Measurements from ENCODE around the gene PDLIM7.

GRCh38 chr5:177449140-177450061 lies 48.0 kb downstream of the PDLIM7 start:
- TF ChIP-seq EZH2 (IDR thresholded peaks at IDR 0.05; ENCODE audit: borderline replicate concordance, low read length) (no peak), CTCF (IDR thresholded peaks at IDR 0.05; ENCODE audit: low read length) (no peak)

Measured in OCI-LY1 (cell line).